Thyroid gland (tissue), 4 donors: ENCODE data around the gene C10orf62. TPM values are rescaled to one million over a fixed set of nuclear protein-coding genes. Genes with fewer than 3 reads are reported as not detected.
A peak's percentile ranks its signal among the peaks of the same experiment; 100 is the strongest.

ENCODE experiments used
- DNase-seq, 2 donors: peaks; one replicate each; pipeline ENCODE4 v3.0.0-alpha.2; 2019
- H3K27ac ChIP-seq, 3 donors: fragments of 200-600 bp; sonication (generic); 1 replicate in 2 of 3; 2 replicates in 1 of 3; pipeline ENCODE4 v1.5.1; 2016 to 2019; ENCODE audit warnings: mild to moderate bottlenecking in 1 of 3, moderate library complexity in 1 of 3
- H3K27me3 ChIP-seq: fragments of 200-600 bp; sonication (generic); one replicate; pipeline ENCODE4 v1.5.1; 2019
- H3K36me3 ChIP-seq, 2 donors: fragments of 200-600 bp; sonication (generic); one replicate each; pipeline ENCODE4 v1.5.1; 2016 to 2019
- H3K4me1 ChIP-seq, 2 donors: fragments of 200-600 bp; sonication (generic); one replicate each; pipeline ENCODE4 v1.5.1; 2017 to 2019
- H3K4me3 ChIP-seq, 3 donors: fragments of 200-600 bp; sonication (generic); replicated peaks in 1 of 3; 1 replicate in 2 of 3; 2 replicates in 1 of 3; pipeline ENCODE4 v1.5.1; 2016; ENCODE audit warnings: mild to moderate bottlenecking in 1 of 3
- H3K9me3 ChIP-seq: fragments of 200-600 bp; sonication (generic); one replicate; pipeline ENCODE4 v1.5.1; 2017
- POLR2A ChIP-seq, 2 donors: fragments of 450-650 bp; IDR thresholded peaks; one replicate each; pipeline ENCODE4 v1.6.1; 2017; ENCODE audit warnings: antibody characterized with exemption in 2 of 2, mild to moderate bottlenecking in 2 of 2, moderate library complexity in 1 of 2
- WGBS, 2 donors: methylation state at CpG; one replicate each; pipeline ENCODE4 v1.1.5; 2017; 5-methylcytosine and 5-hydroxymethylcytosine counted together
- intact Hi-C: fragments of 100-400 bp; cut with DNase I; formaldehyde crosslinking; loops from one replicate; pipeline ENCODE4 v1.15.1; 2023
- total RNA-seq, 4 donors: library from RNA; depleted of rRNA; stranded (reverse); fragments of >200 nt; gene quantifications; one replicate each; pipeline ENCODE4 v1.2.3, GENCODE V29; 2016
- TF ChIP-seq, protein P1 (sequence below), 6 experiments: fragments of 200-600 bp in 3 of 6; fragments of 450-650 bp in 3 of 6; sonication (generic) in 3 of 6; IDR thresholded peaks; one replicate each; pipeline ENCODE4 v1.5.1; 2016 to 2019; ENCODE audit warnings: antibody characterized with exemption in 6 of 6, mild to moderate bottlenecking in 2 of 6, inconsistent platforms in 1 of 6, moderate library complexity in 1 of 6

Gene C10orf62
- total RNA-seq, 4 donors from 2014 or later = 1.0 to 1.1 TPM; not detected in 2

DNA sequence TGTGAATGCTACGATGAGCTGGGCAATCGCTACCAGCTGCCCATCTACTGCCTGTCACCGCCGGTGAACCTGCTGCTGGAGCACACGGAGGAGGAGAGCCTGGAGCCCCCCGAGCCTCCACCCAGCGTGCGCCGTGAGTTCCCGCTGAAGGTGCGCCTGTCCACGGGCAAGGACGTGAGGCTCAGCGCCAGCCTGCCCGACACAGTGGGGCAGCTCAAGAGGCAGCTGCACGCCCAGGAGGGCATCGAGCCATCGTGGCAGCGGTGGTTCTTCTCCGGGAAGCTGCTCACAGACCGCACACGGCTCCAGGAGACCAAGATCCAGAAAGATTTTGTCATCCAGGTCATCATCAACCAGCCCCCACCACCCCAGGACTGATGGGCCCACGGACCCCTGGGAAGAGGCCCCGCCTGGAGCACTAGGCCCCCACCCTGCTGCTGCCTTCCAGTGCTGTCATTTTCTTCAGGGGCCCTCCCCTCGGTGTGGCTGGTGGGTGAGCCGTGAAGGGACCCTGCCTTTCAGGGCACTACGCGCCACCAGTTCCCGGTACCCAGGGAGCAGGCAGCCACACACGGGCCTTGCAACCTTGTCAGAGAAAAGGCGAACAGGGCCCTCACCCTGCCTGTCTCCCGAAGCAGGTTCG is 19.3 kb upstream of the C10orf62 start:
- H3K27ac ChIP-seq = no peak overlapping the region
- peaks cover 16 to 21% of the 10 kb centered on the region in 2 donors for H3K4me1 ChIP-seq
- no peaks in the 10 kb centered on the region for H3K9me3 ChIP-seq
- WGBS, 2 donors = 91 to 94% methylated on average over 13 to 25 of the region's 33 CpGs
- DNase-seq = no peak
- peaks cover 3 to 16% of the 10 kb centered on the region in 2 donors for H3K36me3 ChIP-seq
- TF ChIP-seq, protein P1, sequence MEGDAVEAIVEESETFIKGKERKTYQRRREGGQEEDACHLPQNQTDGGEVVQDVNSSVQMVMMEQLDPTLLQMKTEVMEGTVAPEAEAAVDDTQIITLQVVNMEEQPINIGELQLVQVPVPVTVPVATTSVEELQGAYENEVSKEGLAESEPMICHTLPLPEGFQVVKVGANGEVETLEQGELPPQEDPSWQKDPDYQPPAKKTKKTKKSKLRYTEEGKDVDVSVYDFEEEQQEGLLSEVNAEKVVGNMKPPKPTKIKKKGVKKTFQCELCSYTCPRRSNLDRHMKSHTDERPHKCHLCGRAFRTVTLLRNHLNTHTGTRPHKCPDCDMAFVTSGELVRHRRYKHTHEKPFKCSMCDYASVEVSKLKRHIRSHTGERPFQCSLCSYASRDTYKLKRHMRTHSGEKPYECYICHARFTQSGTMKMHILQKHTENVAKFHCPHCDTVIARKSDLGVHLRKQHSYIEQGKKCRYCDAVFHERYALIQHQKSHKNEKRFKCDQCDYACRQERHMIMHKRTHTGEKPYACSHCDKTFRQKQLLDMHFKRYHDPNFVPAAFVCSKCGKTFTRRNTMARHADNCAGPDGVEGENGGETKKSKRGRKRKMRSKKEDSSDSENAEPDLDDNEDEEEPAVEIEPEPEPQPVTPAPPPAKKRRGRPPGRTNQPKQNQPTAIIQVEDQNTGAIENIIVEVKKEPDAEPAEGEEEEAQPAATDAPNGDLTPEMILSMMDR (IDR thresholded peaks at IDR 0.05) = no peak
- no peak for TF ChIP-seq POLR2A (IDR thresholded peaks at IDR 0.05)
- intact Hi-C loops = no loop called here
- no peak overlapping the region for H3K4me3 ChIP-seq
- no peaks in the 10 kb centered on the region for H3K27me3 ChIP-seq

DNA sequence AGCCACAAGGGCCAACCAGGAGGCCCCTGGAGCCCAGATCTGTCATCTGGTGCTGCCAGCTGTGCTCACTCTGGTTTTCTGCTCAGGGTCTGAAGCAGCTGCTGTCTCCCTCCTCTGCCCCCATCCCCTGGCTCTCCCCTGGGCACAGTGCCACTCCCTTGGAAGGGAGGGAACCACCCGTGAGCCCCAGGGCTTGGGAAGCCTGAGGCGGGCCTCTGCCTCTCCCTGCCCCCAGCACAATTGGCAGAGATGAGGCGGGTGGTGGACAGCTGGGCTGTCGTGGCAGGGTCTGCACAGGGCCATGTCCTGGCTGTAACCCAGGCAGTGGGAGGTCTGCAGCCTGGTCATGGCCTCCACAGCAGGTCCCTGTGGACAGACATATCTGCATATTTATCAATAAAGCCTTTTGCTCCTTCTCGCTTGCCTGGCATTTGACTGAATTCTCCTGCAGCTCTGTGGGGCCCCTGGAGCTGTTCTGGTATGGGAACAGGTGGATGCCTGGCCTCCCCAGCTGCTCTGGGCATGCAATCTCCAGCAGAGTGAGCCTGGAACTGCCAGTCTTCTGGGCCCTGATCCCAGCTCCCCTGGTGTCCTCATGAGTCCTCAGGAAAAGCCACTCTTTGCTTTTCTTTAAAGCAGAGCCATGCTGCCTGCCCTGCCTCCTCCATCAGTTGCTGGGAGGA is 18.6 kb upstream of the C10orf62 start:
- intact Hi-C loops = no loop called here
- H3K36me3 ChIP-seq = peaks cover 3 to 16% of the 10 kb centered on the region in 2 donors
- H3K4me3 ChIP-seq = no peak overlapping the region
- H3K4me1 ChIP-seq = peaks cover 16 to 21% of the 10 kb centered on the region in 2 donors
- TF ChIP-seq, protein P1 (IDR thresholded peaks at IDR 0.05) = no peak
- no peak for TF ChIP-seq POLR2A (IDR thresholded peaks at IDR 0.05)
- 92 to 97% methylated on average over 2 to 5 of the region's 5 CpGs for WGBS, 2 donors
- DNase-seq = no peak
- H3K9me3 ChIP-seq = no peaks in the 10 kb centered on the region
- no peaks in the 10 kb centered on the region for H3K27me3 ChIP-seq
- no peak overlapping the region for H3K27ac ChIP-seq

DNA sequence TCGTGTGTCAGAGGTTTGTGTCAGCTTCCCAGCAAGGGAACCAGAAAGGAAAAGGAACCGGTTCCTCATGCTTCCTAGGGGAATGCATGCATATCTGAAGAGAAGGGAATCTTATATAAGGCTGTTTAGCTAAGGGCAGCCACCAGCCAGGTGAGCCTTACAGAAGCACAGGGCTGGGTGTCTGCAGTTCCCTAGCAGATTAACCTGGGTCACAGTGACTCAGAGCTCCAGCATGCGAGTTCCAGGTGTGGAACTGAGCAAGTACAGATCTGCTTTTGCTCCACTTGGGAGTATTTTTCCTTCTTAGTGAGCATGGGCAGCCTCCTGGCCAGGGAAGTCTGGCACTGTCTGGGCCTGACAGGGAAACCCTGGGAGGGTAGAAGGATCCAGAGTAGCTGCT is 17.9 kb upstream of the C10orf62 start:
- Histone ChIP-seq H3K36me3 (peaks cover 3 to 16% of the 10 kb centered on the region in 2 donors), H3K9me3 (no peaks in the 10 kb centered on the region), H3K27ac (peak overlapping the region in 1 of 3 donors; percentile 18), H3K27me3 (no peaks in the 10 kb centered on the region), H3K4me1 (peaks cover 16 to 21% of the 10 kb centered on the region in 2 donors), H3K4me3 (no peak overlapping the region)
- TF ChIP-seq, protein P1 (IDR thresholded peaks at IDR 0.05) = no peak
- TF ChIP-seq POLR2A (IDR thresholded peaks at IDR 0.05) = no peak
- intact Hi-C loops = no loop called here
- 78 to 83% methylated on average over 2 of the region's 3 CpGs for whole genome bisulfite sequencing, 2 donors
- no peak for DNase-seq

DNA sequence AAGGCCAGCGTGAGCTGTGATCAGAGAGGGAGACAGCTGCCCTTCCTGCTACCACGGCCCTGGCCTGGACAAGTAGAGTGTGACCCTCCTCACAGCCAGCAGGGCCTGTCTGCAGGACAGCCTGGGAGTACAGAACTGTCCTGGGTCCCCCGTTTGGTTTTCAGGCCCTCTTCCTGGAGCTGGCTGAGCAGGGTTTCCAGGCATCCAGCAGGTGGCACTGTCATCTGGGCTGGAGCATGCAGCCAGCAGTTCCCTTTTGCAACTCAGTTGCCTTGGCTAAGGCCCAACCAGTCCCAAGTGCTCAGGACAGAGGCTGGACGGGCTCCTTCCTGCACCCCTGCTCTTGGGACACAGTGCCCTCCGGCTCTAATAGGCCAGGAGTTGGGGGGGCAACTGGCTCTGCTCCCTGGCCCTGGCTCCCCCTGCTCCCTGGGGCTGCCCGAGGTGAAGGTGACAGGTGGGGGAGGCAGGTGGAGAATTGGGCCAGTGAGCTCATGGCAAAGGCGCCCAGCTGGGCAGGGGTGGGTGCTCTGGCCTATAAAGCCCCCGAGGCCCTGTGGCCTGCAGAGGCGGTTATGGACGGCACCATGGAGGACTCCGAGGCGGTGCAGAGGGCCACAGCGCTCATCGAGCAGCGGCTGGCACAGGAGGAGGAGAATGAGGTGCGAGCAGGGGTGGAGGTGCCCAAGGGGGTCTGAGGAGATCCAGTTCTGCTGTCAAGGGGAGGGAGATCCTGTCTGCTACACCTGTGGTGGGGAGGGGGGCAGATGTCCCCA is 17.1 kb upstream of the C10orf62 start, which contains the start of gene ANKRD2:
Gene ANKRD2, plus strand, starts transcription at position 566 of the 776 bp plus-strand sequence. Its CDS starts 10 bp downstream, at position 576.
- Histone ChIP-seq H3K4me1 (peaks cover 16 to 21% of the 10 kb centered on the region in 2 donors), H3K9me3 (no peaks in the 10 kb centered on the region), H3K36me3 (peaks cover 3 to 16% of the 10 kb centered on the region in 2 donors), H3K27me3 (no peaks in the 10 kb centered on the region), H3K27ac (peak within 1 kb of the TSS in 1 of 3 donors; percentile 18), H3K4me3 (no peak within 1 kb of the TSS)
- intact Hi-C loops = no loop called here
- 83 to 84% methylated on average over 13 of the region's 16 CpGs for WGBS, 2 donors
- TF ChIP-seq, protein P1 (IDR thresholded peaks at IDR 0.05) = peak; percentile 57 to 89 (median 70)
- no peak for TF ChIP-seq POLR2A (IDR thresholded peaks at IDR 0.05)
- peak; percentile 72 to 80 for DNase-seq
